Ovary (tissue), 9 donors: ENCODE results near the gene SEMA4D. TPM values are rescaled to one million over a fixed set of nuclear protein-coding genes. Genes with fewer than 3 reads are reported as not detected.

Source experiments
- DNase-seq, 5 donors: peaks; one replicate each; pipeline ENCODE4 v3.0.0-alpha.2; 2019 to 2020
- H3K27ac ChIP-seq, 2 donors: fragments of 200-600 bp; one replicate each; pipeline versions ENCODE4 v1.5.1 to v1.8.0; 2019 to 2022
- H3K27me3 ChIP-seq: fragments of 200-600 bp; one replicate; pipeline ENCODE4 v1.8.0; 2022
- H3K36me3 ChIP-seq: fragments of 200-600 bp; sonication (generic); one replicate; pipeline ENCODE4 v1.5.1; 2019
- H3K4me1 ChIP-seq: one replicate; pipeline ENCODE4 v1.8.1; 2013; ENCODE audit warnings: mild to moderate bottlenecking, moderate library complexity; ENCODE audit not compliant: insufficient read depth
- H3K4me3 ChIP-seq: fragments of 200-600 bp; sonication (generic); one replicate; pipeline ENCODE4 v1.5.1; 2017
- H3K9me3 ChIP-seq, 2 donors: fragments of 200-600 bp in 1 of 2; sonication (generic) in 1 of 2; one replicate each; pipeline versions ENCODE4 v1.5.1 to v1.8.1; 2013 to 2019; ENCODE audit warnings: mild to moderate bottlenecking in 1 of 2, moderate library complexity in 1 of 2
- CTCF ChIP-seq, 3 donors: fragments of 450-650 bp in 2 of 3; fragments of 200-600 bp in 1 of 3; IDR thresholded peaks; one replicate each; pipeline versions ENCODE4 v1.5.1 to v1.8.0; 2016 to 2022; ENCODE audit warnings: antibody characterized with exemption in 3 of 3, mild to moderate bottlenecking in 1 of 3
- EP300 ChIP-seq: sonication (generic); formaldehyde crosslinking; IDR thresholded peaks from one replicate; pipeline ENCODE4 v1.6.1; 2017; ENCODE audit warnings: antibody characterized with exemption
- POLR2A ChIP-seq: fragments of 450-650 bp; IDR thresholded peaks from one replicate; pipeline ENCODE4 v1.6.1; 2017; ENCODE audit warnings: antibody characterized with exemption, mild to moderate bottlenecking, moderate library complexity
- WGBS, 3 donors: extraction: QIAGEN DNeasy Blood & Tissue Kit in 1 of 3; methylation state at CpG; one replicate each; pipeline versions ENCODE4 v1.1.5 to v1.1.7; 2013 to 2017; 5-methylcytosine and 5-hydroxymethylcytosine counted together
- intact Hi-C, 4 donors: fragments of 100-400 bp; cut with DNase I; formaldehyde crosslinking; loops; one replicate each; pipeline versions ENCODE4 v1.11.0 to v1.15.1; 2022 to 2023
- polyA plus RNA-seq, 2 donors: library from polyadenylated mRNA; stranded (reverse); fragments of 200-250 nt in 1 of 2; fragments of 350-450 nt in 1 of 2; fragmentation: Illumina TruSeq in 1 of 2; extraction: RNeasy Lipid Tissue Mini Kit (QIAGEN cat#74804) in 1 of 2; gene quantifications; one replicate each; pipeline ENCODE4 v1.2.3, GENCODE V29; 2013 to 2014
- total RNA-seq, 7 donors: library from RNA; depleted of rRNA in 2 of 7; stranded (reverse); fragments of >200 nt in 2 of 7; fragmentation: NEBNext Ultra II Directional in 3 of 7; extraction: Animal tissue kit (Norgen Biotek cat#: 25700) in 3 of 7; gene quantifications; one replicate each; pipeline versions ENCODE4 v1.1.0 to v1.2.4, GENCODE V29; 2016 to 2023
- donor health status: DM: no; HTN: no; CAD: no; lungs with moderate emphysema.
- donor health status: DM: no; HTN: no; CAD: no.
- donor health status: Bipolar disorder and iron deficiency.
- donor health status: DM: yes; HTN: yes; CAD: no.
- donor health status: DM: no; HTN: no; CAD: no.
- donor health status: DM: yes; HTN: yes; CAD: no.

Gene SEMA4D
- total and polyA plus RNA-seq, 9 donors: 6.0 to 27.2 (median 16.7) TPM

DNA sequence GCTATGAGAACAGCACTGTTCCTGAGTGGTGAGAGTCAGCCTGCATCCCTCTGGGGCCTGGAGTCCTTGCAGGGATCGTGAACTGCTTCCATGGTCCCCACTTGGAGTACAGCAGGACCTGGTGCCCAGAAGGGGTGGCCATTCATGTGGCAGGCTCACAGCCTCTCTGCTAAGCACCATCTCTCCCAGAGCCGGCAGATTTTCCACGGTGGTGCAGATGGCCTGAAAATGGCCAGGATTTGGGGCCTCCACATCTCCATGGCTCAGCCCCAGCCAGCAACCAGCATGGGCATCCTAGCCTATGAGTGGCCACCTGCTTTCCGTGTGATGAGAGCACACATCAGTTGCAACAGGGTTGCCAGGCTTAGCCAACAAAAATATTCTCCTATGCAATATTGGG lies 33.9 kb upstream of the SEMA4D start:
- no peaks in the 10 kb centered on the region for H3K4me1 ChIP-seq
- TF ChIP-seq EP300 (no peak), POLR2A (no peak), CTCF (IDR thresholded peaks at IDR 0.05) (no peak)
- intact Hi-C loops: no loop called here
- DNase-seq: no peak
- no peak overlapping the region for H3K27ac ChIP-seq
- no peak overlapping the region for H3K4me3 ChIP-seq
- H3K36me3 ChIP-seq: no peaks in the 10 kb centered on the region
- 91 to 94% (median 92%) methylated on average over 4 of the region's 4 CpGs for WGBS, 3 donors
- no peaks in the 10 kb centered on the region for H3K9me3 ChIP-seq
- H3K27me3 ChIP-seq: no peaks in the 10 kb centered on the region

GRCh38 chr9:89530726-89531125 lies 32.8 kb upstream of the SEMA4D start:
- DNase-seq: no peak
- Histone ChIP-seq H3K9me3 (no peaks in the 10 kb centered on the region), H3K27me3 (no peaks in the 10 kb centered on the region), H3K4me3 (no peak overlapping the region), H3K27ac (no peak overlapping the region), H3K36me3 (no peaks in the 10 kb centered on the region), H3K4me1 (no peaks in the 10 kb centered on the region)
- WGBS, 3 donors: 84 to 86% (median 85%) methylated on average over 6 of the region's 6 CpGs
- TF ChIP-seq POLR2A: no peak
- no peak for TF ChIP-seq CTCF (IDR thresholded peaks at IDR 0.05)
- intact Hi-C loops: no loop called here

- no peak overlapping the region for H3K4me3 ChIP-seq
- no peak overlapping the region for H3K27ac ChIP-seq
- H3K9me3 ChIP-seq: no peaks in the 10 kb centered on the region
- TF ChIP-seq CTCF (IDR thresholded peaks at IDR 0.05) (no peak), POLR2A (no peak), EP300 (no peak)
- intact Hi-C loops: no loop called here
- WGBS, 3 donors: 65 to 71% (median 65%) methylated on average over 5 of the region's 5 CpGs
- DNase-seq: no peak
- H3K27me3 ChIP-seq: no peaks in the 10 kb centered on the region
- H3K36me3 ChIP-seq: no peaks in the 10 kb centered on the region
- H3K4me1 ChIP-seq: no peaks in the 10 kb centered on the region
Measured at GRCh38 chr9:89529243-89530035, 31.5 kb upstream of the SEMA4D start.

- H3K27ac ChIP-seq: no peak overlapping the region
- no peak overlapping the region for H3K4me3 ChIP-seq
- no peaks in the 10 kb centered on the region for H3K36me3 ChIP-seq
- 83 to 85% (median 84%) methylated on average over 6 of the region's 6 CpGs for WGBS, 3 donors
- no peaks in the 10 kb centered on the region for H3K9me3 ChIP-seq
- DNase-seq: no peak
- H3K27me3 ChIP-seq: no peaks in the 10 kb centered on the region
- intact Hi-C loops: no loop called here
- TF ChIP-seq POLR2A (no peak), EP300 (no peak), CTCF (IDR thresholded peaks at IDR 0.05) (no peak)
- no peaks in the 10 kb centered on the region for H3K4me1 ChIP-seq
Measured at GRCh38 chr9:89528540-89528939, 30.6 kb upstream of the SEMA4D start.
